Activated CD4-positive, alpha-beta T cell treated with anti-CD3 and anti-CD28 coated beads, Interleukin-2, amount 10 ng/mL, durations not matched to agents 24 days and 14 days (primary cell): ENCODE measurements around the gene SPTLC3. TPM values are rescaled to one million over a fixed set of nuclear protein-coding genes. Genes with fewer than 3 reads are reported as not detected.

Source experiments
- DNase-seq: peaks from one replicate; pipeline ENCODE4 v3.0.0; 2022
- H3K27ac Mint-ChIP-seq: one replicate; pipeline ENCODE4 v1.8.0; 2022; ENCODE audit warnings: mild to moderate bottlenecking, mixed read lengths
- H3K27me3 Mint-ChIP-seq: one replicate; pipeline ENCODE4 v1.8.0; 2022; ENCODE audit warnings: mixed read lengths
- H3K36me3 Mint-ChIP-seq: one replicate; pipeline ENCODE4 v1.8.0; 2022; ENCODE audit warnings: low read depth, mild to moderate bottlenecking, mixed read lengths
- H3K4me1 Mint-ChIP-seq: one replicate; pipeline ENCODE4 v1.8.0; 2021; ENCODE audit warnings: mixed read lengths
- H3K4me3 Mint-ChIP-seq: one replicate; pipeline ENCODE4 v1.8.0; 2022; ENCODE audit warnings: mild to moderate bottlenecking, moderate library complexity, mixed read lengths
- H3K9me3 Mint-ChIP-seq: one replicate; pipeline ENCODE4 v1.8.0; 2021; ENCODE audit warnings: mixed read lengths
- intact Hi-C: fragments of 100-400 bp; cut with micrococcal nuclease; formaldehyde crosslinking; loops from one replicate; pipeline ENCODE4 v1.15.1; 2023
- total RNA-seq: library from RNA; stranded (reverse); gene quantifications from 2 replicates; pipeline ENCODE4 v1.2.3, GENCODE V29; 2022

SPTLC3 gene
- total RNA-seq: 0.26 and 0.33 TPM in 2 replicates

DNA sequence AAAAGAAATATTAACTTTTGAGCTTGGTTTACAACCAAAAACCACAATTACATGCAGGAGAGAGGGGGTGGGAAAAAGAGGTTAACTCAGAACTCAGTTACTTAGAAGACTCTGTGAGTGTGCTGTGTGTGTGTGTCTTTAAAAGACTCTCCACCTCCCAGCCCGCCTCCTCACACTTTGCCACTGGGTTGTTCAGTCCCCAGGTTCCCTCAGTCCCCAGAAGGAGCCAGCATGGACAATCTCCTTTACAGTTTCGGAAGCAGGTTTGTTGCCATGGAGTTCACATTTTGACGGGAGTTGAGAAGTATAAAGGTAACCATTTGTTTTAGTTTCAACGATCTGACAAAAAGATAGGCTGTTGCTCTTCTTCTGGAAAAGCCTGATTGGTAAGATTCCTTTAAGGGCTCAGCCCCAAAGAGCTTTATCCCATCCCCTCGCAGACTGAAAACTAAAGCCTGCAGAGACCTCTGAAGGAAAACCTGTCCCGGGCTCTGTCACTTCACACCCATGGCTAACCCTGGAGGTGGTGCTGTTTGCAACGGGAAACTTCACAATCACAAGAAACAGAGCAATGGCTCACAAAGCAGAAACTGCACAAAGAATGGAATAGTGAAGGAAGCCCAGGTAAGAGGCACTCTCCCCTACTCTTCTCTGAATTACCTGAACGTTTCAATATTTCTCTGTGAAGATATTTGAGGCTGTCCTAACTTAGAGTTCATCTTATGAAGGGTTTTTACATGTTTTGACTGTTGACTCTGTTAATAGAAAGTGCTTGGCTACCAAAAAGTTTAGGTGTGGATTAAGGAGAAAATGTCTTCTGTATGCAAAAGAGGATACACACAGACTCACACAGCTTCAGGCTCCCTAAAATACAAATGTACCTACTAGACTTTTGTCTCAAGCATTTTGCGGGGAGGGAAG lies at the start of gene SPTLC3:
Gene SPTLC3 (plus strand): TSS at position 212 of the 921 bp plus-strand sequence. CDS start 296 bp downstream, at position 508.
- DNase-seq: peak; percentile 58
- H3K4me1 Mint-ChIP-seq: peaks cover 30% of the 10 kb centered on the region
- H3K27me3 Mint-ChIP-seq: peaks cover 6% of the 10 kb centered on the region
- intact Hi-C loops: no loop called here
- no peaks in the 10 kb centered on the region for H3K9me3 Mint-ChIP-seq
- no peaks in the 10 kb centered on the region for H3K36me3 Mint-ChIP-seq
- H3K27ac Mint-ChIP-seq: peak within 1 kb of the TSS; percentile 46
- peak within 1 kb of the TSS; percentile 65 for H3K4me3 Mint-ChIP-seq

DNA sequence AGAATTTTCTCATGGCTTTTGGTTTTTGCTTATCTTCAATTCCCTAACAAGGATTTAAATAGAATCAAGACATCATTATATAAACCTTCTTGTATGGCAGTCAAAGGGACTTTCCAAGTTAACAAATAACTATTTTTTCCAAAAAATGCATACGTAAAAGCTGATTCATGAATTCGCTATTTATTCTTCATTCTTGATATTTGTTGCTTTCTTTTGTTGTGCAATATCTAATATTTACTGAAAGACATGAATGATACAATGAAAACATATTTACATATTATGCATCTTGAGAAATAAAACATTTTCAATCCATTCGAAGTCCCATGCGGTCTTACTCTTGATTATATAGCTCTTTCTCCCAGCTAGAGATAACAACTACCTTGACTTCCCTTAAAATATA lies 47.0 kb upstream of the SPTLC3 start:
- intact Hi-C loops: no loop called here
- Mint-ChIP-seq H3K9me3 (no peaks in the 10 kb centered on the region), H3K36me3 (no peaks in the 10 kb centered on the region), H3K4me3 (no peak overlapping the region), H3K4me1 (no peaks in the 10 kb centered on the region), H3K27me3 (peaks cover 3% of the 10 kb centered on the region), H3K27ac (no peak overlapping the region)
- DNase-seq: no peak

DNA sequence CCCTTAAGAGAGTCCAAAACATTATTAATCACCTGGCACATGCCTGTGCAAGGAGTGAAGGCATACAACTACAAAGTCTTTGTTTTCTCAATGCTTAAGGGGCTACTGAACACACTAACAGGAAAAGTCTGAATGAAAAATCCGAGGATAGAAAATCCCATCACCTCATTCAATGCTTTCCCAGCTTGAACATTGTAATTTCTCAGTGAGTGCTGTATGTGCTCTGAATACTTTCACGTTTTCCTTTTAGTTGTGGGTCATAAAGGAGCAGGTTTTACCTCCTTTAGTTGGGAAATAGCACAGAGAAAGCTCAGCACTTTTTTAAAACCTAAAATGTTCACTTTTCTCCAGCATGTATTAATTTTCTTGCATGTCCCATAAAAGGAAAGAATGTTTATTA lies 45.9 kb upstream of the SPTLC3 start:
- H3K27me3 Mint-ChIP-seq: peaks cover 3% of the 10 kb centered on the region
- H3K27ac Mint-ChIP-seq: no peak overlapping the region
- H3K4me1 Mint-ChIP-seq: no peaks in the 10 kb centered on the region
- no peak overlapping the region for H3K4me3 Mint-ChIP-seq
- no peak for DNase-seq
- intact Hi-C loops: no loop called here
- H3K36me3 Mint-ChIP-seq: no peaks in the 10 kb centered on the region
- H3K9me3 Mint-ChIP-seq: no peaks in the 10 kb centered on the region

DNA sequence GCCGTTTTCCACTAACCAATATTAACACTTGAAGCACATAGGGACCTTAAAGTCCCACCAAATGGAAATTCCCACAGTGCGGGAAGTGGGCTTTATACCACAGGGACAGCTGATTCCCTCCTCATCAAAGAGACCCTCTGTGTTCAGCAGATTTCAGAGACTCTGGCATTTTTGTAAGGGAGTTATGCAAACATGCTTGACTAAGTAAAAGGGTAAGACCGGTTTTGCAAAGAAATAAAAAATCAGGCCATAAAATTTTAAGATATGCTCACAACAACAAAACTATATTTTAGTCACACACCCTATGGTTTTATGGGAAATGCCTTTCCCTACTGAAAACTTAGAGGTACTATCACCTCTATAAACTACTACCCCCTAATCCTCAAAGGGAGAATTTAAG lies 45.4 kb upstream of the SPTLC3 start:
- intact Hi-C loops: no loop called here
- H3K9me3 Mint-ChIP-seq: no peaks in the 10 kb centered on the region
- no peak overlapping the region for H3K4me3 Mint-ChIP-seq
- peaks cover 3% of the 10 kb centered on the region for H3K27me3 Mint-ChIP-seq
- H3K36me3 Mint-ChIP-seq: no peaks in the 10 kb centered on the region
- H3K27ac Mint-ChIP-seq: no peak overlapping the region
- no peak for DNase-seq
- no peaks in the 10 kb centered on the region for H3K4me1 Mint-ChIP-seq

DNA sequence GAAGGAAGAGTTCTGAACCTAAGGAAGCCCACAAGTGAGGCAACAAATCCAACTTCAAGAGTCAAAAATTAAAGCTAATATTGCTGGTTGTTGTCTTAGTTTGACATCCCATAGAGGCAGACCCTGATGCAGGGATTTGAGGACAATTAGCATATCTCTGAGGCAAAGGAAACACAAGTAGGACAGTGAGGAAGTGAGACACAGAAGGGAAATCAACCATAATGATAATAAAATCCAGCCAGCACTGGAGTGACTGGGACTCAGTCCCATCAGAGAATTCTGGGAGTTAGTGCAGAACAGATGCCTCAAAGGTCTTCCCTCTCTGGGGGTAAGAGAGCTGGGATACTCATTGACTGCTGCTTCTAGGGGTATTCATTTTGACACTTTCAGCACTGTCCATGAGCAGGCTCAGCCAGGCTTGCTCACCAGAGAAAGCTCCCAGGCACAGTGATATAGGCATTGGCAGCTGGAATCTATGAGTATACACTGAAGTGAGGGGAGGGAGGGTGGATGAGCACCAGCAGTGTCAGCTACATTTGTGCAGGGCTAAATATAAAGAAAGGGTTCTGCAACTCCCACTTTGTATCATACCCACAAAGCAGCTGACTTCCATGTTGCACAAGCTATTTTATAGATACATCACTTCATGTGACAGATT lies 43.4 kb upstream of the SPTLC3 start:
- H3K9me3 Mint-ChIP-seq: no peaks in the 10 kb centered on the region
- no peak overlapping the region for H3K4me3 Mint-ChIP-seq
- intact Hi-C loops: no loop called here
- H3K36me3 Mint-ChIP-seq: no peaks in the 10 kb centered on the region
- H3K27ac Mint-ChIP-seq: no peak overlapping the region
- DNase-seq: no peak
- no peaks in the 10 kb centered on the region for H3K4me1 Mint-ChIP-seq
- H3K27me3 Mint-ChIP-seq: peaks cover 3% of the 10 kb centered on the region

DNA sequence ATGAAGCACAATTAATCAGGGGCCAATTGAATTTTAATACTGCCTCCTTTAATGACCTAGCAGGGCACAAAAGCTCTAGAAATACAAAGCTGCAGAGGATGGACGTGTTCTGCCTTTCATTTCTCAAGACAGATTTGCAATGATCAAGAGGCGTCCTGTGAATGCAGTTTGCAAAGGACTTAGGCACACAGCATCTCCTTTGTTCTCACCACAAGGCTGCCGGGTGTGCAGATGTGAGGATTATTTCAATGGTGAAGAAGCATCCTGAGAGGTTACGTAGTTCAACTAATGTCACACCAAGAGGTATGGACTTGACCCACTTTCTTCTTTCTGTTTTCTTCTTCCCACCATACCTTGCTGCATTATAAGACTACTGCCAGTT lies 42.9 kb upstream of the SPTLC3 start:
- Mint-ChIP-seq H3K27me3 (peaks cover 3% of the 10 kb centered on the region), H3K9me3 (no peaks in the 10 kb centered on the region), H3K36me3 (no peaks in the 10 kb centered on the region), H3K27ac (no peak overlapping the region), H3K4me1 (no peaks in the 10 kb centered on the region), H3K4me3 (no peak overlapping the region)
- intact Hi-C loops: loop anchor here (1.0 kb wide), 1 partner anchor 41 kb away; no protein-coding TSS in a partner anchor
- no peak for DNase-seq

DNA sequence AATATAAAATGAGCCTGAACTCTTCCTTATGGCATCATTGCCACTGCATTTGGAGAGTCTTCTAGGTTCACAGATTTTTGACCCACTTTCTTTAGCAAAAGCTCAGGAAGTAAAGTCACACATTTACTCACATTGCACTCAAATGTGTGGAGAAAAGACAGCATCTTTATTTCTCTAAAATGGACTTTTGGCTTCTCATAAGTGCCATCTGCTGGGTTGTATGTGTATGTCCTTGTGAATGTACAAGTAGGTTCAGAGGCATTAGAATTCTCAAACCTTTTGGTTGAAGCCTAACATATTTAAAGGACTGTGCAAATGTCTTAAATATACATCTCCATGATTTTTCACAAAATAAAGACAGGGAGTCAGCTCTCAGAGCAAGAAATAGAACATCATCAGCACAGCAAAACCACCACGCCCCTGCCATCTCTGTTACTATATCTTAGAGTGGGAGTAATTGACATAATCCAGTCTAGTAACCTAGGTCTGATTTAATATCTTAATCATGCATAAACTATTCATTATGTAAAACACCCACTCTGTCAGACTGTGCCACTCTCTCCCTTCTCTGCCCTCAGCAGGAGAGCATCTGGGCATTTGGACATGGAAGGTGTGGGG lies 42.2 kb upstream of the SPTLC3 start:
- H3K27me3 Mint-ChIP-seq: peaks cover 3% of the 10 kb centered on the region
- DNase-seq: no peak
- no peaks in the 10 kb centered on the region for H3K36me3 Mint-ChIP-seq
- H3K27ac Mint-ChIP-seq: no peak overlapping the region
- no peaks in the 10 kb centered on the region for H3K9me3 Mint-ChIP-seq
- intact Hi-C loops: loop anchor here (1.0 kb wide), 1 partner anchor 41 kb away; no protein-coding TSS in a partner anchor
- no peak overlapping the region for H3K4me3 Mint-ChIP-seq
- no peaks in the 10 kb centered on the region for H3K4me1 Mint-ChIP-seq

DNA sequence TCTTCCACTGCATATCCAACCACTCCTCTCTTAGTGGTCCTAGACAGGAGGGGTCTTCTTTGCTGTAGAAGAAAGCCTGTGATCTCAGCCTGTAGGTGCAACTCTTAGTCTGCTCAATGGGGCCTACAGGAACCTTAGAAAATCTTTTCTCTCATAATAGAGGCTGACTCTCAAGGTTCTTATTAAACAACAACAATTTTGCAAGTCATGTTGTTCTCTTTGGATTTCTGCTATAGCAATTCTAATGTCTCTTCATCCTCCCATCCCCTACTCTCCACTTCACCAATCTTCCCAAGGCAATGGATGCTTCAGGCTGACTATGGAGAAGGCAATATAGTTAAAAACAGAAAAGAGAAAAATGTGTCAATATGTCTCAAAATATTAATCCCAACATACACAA lies 40.8 kb upstream of the SPTLC3 start:
- H3K36me3 Mint-ChIP-seq: no peaks in the 10 kb centered on the region
- no peak overlapping the region for H3K27ac Mint-ChIP-seq
- H3K27me3 Mint-ChIP-seq: peaks cover 5% of the 10 kb centered on the region
- H3K4me1 Mint-ChIP-seq: no peaks in the 10 kb centered on the region
- no peak overlapping the region for H3K4me3 Mint-ChIP-seq
- DNase-seq: no peak
- intact Hi-C loops: no loop called here
- no peaks in the 10 kb centered on the region for H3K9me3 Mint-ChIP-seq

DNA sequence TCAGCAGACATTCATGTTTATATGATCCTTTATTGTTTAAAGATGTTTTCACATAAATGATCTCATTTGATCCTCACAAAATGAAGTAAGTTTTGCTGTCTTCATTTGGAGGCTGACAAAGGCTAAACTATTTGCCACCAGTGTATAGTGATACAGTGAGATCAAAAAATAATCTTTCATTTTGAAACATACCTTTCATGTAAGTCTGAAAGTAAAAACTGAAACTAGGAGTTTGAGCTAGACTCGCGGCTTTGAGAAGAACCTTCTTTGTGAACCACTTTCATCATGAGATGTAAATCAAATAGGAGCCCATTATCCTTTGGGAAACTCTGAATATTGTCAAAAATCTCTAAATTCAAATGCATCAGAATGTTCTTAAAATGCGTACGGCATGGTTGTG lies 40.3 kb upstream of the SPTLC3 start:
- Mint-ChIP-seq H3K27me3 (peaks cover 8% of the 10 kb centered on the region), H3K36me3 (no peaks in the 10 kb centered on the region), H3K9me3 (no peaks in the 10 kb centered on the region), H3K4me1 (no peaks in the 10 kb centered on the region), H3K27ac (no peak overlapping the region), H3K4me3 (no peak overlapping the region)
- intact Hi-C loops: no loop called here
- no peak for DNase-seq

DNA sequence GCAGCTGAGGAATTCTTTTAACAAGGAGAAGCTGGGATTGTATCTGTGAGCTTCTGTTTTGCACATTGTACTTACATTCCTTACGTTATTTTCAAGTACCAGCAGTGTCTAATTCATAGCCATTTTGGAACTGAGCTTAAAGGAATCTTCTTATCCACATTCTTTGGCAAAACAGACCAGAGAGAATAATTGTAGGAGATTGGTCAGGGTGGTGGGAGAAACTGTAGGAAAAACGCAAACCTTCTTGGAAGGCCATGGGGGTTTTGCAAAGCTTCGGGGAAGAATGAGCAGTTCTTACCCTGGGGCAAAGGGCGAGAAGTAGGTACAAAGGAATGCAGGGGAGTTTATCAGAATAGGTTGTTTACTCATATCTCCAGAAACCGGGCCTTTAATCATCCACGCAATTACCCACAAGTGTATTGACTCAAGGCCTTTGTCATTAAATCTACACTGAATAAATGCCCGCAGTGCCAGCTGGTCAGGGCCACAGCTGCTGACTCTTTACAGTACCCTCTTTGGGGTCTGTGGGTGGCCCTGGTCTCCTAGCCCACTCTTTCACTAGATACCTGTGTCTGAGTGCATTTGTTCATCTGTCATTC lies 39.6 kb upstream of the SPTLC3 start:
- H3K4me3 Mint-ChIP-seq: no peak overlapping the region
- no peaks in the 10 kb centered on the region for H3K4me1 Mint-ChIP-seq
- H3K9me3 Mint-ChIP-seq: no peaks in the 10 kb centered on the region
- intact Hi-C loops: no loop called here
- H3K36me3 Mint-ChIP-seq: no peaks in the 10 kb centered on the region
- no peak for DNase-seq
- H3K27ac Mint-ChIP-seq: no peak overlapping the region
- peaks cover 8% of the 10 kb centered on the region for H3K27me3 Mint-ChIP-seq

DNA sequence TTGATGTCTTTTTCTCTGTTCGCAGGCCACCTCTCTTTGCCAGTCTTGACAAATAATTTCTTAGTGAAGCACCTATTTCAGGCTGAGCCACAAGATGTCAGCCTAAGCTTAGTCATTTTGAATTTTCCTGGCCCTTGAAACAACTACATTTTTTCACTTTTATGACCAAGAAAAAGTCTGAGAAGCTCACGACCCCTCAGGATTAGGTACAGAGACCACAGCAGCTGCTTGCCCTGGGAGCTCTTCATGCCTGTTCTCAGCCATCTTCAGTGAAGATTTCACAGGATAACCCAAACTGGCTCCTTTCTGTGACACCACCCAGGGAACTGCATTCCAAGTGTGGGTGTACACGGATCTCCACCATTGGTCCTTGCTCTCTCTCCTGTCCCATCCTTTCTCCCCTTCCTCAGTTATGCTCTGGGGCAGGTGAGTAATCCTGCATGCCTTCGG lies 38.4 kb upstream of the SPTLC3 start:
- H3K36me3 Mint-ChIP-seq: no peaks in the 10 kb centered on the region
- peak; percentile 61 for DNase-seq
- H3K27me3 Mint-ChIP-seq: peaks cover 5% of the 10 kb centered on the region
- H3K9me3 Mint-ChIP-seq: no peaks in the 10 kb centered on the region
- H3K27ac Mint-ChIP-seq: no peak overlapping the region
- intact Hi-C loops: loop anchor here (1.0 kb wide), 1 partner anchor 136 kb away; no protein-coding TSS in a partner anchor
- no peaks in the 10 kb centered on the region for H3K4me1 Mint-ChIP-seq
- H3K4me3 Mint-ChIP-seq: no peak overlapping the region

DNA sequence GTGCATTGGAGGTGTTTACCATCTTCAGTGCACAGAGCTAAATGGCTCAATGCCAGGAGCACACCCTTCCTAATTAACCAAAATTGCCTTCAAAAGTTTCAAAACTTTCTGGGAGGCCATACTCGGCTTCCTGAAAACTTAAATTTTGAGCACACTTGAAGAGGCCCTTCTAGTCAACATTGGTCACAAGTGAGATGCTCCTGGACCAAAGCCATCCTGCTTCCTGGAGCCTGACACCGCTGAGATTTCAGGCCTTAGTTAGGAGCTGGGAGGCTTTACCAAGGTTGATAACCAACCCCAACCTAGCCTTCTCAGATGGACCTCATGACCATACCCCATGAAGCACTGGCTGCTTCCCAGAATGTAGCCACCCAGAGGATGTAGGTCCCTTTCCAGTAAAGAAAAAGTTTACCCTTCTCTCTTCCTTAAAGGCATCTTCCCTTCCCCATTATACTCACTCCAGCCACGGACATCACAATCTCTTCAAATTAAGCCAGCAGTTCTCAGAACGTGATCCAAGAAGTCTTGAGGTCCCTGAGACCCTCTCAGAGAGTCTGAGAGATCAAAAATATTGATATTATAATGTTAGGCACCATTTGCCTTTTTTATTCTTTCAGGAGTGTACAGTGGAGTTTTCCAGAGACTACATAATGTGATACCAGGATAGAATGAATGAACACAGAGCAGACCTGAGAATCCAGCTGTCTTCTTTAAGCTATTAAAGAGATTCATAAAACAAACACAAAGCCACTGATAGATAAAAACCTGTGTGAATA lies 32.8 kb upstream of the SPTLC3 start:
- H3K27me3 Mint-ChIP-seq: peaks cover 11% of the 10 kb centered on the region
- intact Hi-C loops: no loop called here

DNA sequence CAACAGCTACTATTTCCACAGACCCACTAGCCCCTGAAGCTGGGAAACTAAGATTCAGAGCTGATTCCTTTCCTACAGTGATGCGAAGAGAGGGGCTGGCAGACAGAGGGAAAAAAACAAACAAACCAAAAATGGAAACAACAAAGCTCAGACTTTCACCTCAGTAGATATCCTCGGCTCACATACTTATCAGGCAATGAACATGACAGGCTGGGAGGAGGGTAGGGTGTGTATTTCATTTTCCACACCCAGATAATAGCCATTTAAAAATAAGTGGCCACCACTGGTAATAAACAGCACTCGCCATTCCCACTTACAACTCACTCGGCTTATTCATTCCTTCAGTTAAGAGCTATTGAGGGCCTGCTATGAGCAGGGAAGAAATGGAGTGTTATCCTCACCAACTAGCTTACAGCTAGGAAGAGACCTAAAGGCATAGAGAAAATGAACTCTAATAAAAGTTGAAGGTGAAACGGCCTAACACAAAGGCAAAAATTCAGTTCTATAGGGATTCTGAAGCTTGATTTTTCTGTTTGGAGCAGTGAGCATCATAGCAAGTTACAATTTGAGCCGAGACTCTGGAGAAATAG lies 32.0 kb upstream of the SPTLC3 start:
- H3K27ac Mint-ChIP-seq: no peak overlapping the region
- no peaks in the 10 kb centered on the region for H3K9me3 Mint-ChIP-seq
- H3K4me3 Mint-ChIP-seq: no peak overlapping the region
- intact Hi-C loops: no loop called here
- no peak for DNase-seq
- H3K27me3 Mint-ChIP-seq: peaks cover 11% of the 10 kb centered on the region
- H3K36me3 Mint-ChIP-seq: no peaks in the 10 kb centered on the region
- H3K4me1 Mint-ChIP-seq: no peaks in the 10 kb centered on the region

More for the DNA sequence above, 32.8 kb upstream of the SPTLC3 start:
- no peak for DNase-seq
- Mint-ChIP-seq H3K9me3 (no peaks in the 10 kb centered on the region), H3K4me1 (no peaks in the 10 kb centered on the region), H3K27ac (no peak overlapping the region), H3K4me3 (no peak overlapping the region), H3K36me3 (no peaks in the 10 kb centered on the region)
